ENCODE results near the gene TNIP3. TPM values are rescaled to one million over a fixed set of nuclear protein-coding genes. Genes with fewer than 3 reads are reported as not detected.
"Not testable (repeated sequence)": the region's sequence is repeated elsewhere in the genome, so short reads cannot be mapped to it uniquely, and the experiment has no call there.

TNIP3 gene
- total RNA-seq, 1 donor from 2014 or later, result 0.14 TPM

DNA sequence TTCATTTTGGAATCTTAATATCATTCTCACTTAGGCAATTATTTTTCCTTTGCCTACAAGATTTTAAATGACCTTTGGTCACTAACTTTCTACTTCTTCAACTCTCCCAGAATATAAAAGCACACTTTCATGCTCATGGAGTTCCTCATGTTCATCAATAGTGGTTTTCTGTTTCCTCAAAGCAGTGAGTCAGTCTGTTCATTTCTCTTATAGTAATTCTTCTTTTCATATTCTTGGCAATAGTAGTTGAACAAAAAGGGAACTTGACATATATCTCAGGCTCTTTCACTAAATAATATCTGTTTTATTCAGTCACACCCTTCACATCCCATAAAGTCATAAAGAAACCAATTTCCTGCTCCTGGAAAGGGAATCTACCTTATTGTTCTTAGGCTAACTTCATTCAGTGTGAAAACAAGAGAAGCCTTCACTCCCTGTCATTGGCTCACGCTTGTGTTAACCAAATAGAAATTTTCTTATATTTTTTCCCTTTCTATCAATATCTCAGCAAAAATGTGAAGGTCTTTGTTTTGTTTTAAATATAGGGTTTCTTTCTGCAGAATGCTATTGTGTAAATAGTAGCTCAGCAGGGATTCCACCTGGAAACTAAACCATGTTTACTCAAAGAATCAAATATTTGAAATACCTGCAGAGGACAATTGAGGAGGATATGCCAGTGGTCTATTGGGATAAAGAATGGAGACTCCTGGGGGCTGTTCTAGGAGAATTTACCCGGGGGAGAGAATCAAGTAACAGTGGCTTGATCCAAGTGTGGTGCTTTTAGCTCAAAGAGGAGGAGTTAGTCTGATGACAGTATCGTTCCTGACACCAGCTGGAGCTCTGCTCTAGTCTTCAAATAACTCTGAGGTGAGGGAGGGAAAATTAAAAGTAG is 13.4 kb upstream of the TNIP3 start:
- peaks cover 3% of the 10 kb centered on the region for H3K4me1 Mint-ChIP-seq (ENCODE audit: low read depth, unreplicated experiment)
- H3K27ac Mint-ChIP-seq (ENCODE audit: unreplicated experiment), result peak overlapping the region; percentile 10
- TF ChIP-seq, protein P1, sequence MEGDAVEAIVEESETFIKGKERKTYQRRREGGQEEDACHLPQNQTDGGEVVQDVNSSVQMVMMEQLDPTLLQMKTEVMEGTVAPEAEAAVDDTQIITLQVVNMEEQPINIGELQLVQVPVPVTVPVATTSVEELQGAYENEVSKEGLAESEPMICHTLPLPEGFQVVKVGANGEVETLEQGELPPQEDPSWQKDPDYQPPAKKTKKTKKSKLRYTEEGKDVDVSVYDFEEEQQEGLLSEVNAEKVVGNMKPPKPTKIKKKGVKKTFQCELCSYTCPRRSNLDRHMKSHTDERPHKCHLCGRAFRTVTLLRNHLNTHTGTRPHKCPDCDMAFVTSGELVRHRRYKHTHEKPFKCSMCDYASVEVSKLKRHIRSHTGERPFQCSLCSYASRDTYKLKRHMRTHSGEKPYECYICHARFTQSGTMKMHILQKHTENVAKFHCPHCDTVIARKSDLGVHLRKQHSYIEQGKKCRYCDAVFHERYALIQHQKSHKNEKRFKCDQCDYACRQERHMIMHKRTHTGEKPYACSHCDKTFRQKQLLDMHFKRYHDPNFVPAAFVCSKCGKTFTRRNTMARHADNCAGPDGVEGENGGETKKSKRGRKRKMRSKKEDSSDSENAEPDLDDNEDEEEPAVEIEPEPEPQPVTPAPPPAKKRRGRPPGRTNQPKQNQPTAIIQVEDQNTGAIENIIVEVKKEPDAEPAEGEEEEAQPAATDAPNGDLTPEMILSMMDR (IDR thresholded peaks at IDR 0.05; ENCODE audit: insufficient read depth, low read depth, low read length), result no peak

GRCh38 chr4:121176082-121176934 is 12.2 kb upstream of the TNIP3 start:
- Mint-ChIP-seq H3K4me1 (ENCODE audit: low read depth, unreplicated experiment) (no peaks in the 10 kb centered on the region), H3K27me3 (ENCODE audit: low read depth, unreplicated experiment) (peaks cover 2% of the 10 kb centered on the region), H3K9me3 (ENCODE audit: unreplicated experiment) (no peaks in the 10 kb centered on the region), H3K36me3 (ENCODE audit: low read depth, unreplicated experiment) (no peaks in the 10 kb centered on the region), H3K27ac (ENCODE audit: unreplicated experiment) (no peak overlapping the region), H3K4me3 (ENCODE audit: unreplicated experiment) (no peak overlapping the region)
- Histone ChIP-seq H3K79me2 (ENCODE audit: insufficient read depth, low read length) (no peaks in the 10 kb centered on the region), H3K27ac (ENCODE audit: low read depth, low read length) (no peak overlapping the region), H2AFZ (ENCODE audit: low read depth, low read length) (no peak overlapping the region), H3K4me2 (ENCODE audit: low read length) (no peak overlapping the region), H3K27me3 (ENCODE audit: insufficient read depth, low read length) (no peaks in the 10 kb centered on the region), H3K4me1 (ENCODE audit: insufficient read depth, low read length) (no peaks in the 10 kb centered on the region), H3K9ac (ENCODE audit: low read length) (no peak overlapping the region), H3K4me3 (ENCODE audit: insufficient read depth, low read depth, low read length) (no peak overlapping the region), H4K20me1 (ENCODE audit: insufficient read depth, low read length) (no peaks in the 10 kb centered on the region), H3K9me3 (ENCODE audit: insufficient read depth, low read depth, low read length) (no peaks in the 10 kb centered on the region), H3K36me3 (ENCODE audit: insufficient read depth, low read length) (no peaks in the 10 kb centered on the region)
- no peak for DNase-seq (ENCODE audit: low read depth)
- no peak for FAIRE-seq
- TF ChIP-seq, protein P1 (IDR thresholded peaks at IDR 0.05; ENCODE audit: insufficient read depth, low read depth, low read length), result no peak
- TF ChIP-seq EZH2 (IDR thresholded peaks at IDR 0.05; ENCODE audit: insufficient read depth, low read length), result no peak

More for the DNA sequence above, 13.4 kb upstream of the TNIP3 start:
- no peak overlapping the region for H3K27ac ChIP-seq (ENCODE audit: low read depth, low read length)
- no peak for DNase-seq (ENCODE audit: low read depth)
- peaks cover 2% of the 10 kb centered on the region for H3K27me3 Mint-ChIP-seq (ENCODE audit: low read depth, unreplicated experiment)
- no peak overlapping the region for H2AFZ ChIP-seq (ENCODE audit: low read depth, low read length)
- H3K9ac ChIP-seq (ENCODE audit: low read length), result no peak overlapping the region
- no peaks in the 10 kb centered on the region for H3K27me3 ChIP-seq (ENCODE audit: insufficient read depth, low read length)
- no peaks in the 10 kb centered on the region for H3K36me3 Mint-ChIP-seq (ENCODE audit: low read depth, unreplicated experiment)
- H3K4me3 Mint-ChIP-seq (ENCODE audit: unreplicated experiment), result no peak overlapping the region
- no peaks in the 10 kb centered on the region for H3K9me3 ChIP-seq (ENCODE audit: insufficient read depth, low read depth, low read length)
- H3K4me1 ChIP-seq (ENCODE audit: insufficient read depth, low read length), result no peaks in the 10 kb centered on the region
- H3K36me3 ChIP-seq (ENCODE audit: insufficient read depth, low read length), result no peaks in the 10 kb centered on the region
- H3K9me3 Mint-ChIP-seq (ENCODE audit: unreplicated experiment), result no peaks in the 10 kb centered on the region
- H3K79me2 ChIP-seq (ENCODE audit: insufficient read depth, low read length), result no peaks in the 10 kb centered on the region
- FAIRE-seq, result no peak
- H4K20me1 ChIP-seq (ENCODE audit: insufficient read depth, low read length), result no peaks in the 10 kb centered on the region
- no peak overlapping the region for H3K4me2 ChIP-seq (ENCODE audit: low read length)
- H3K4me3 ChIP-seq (ENCODE audit: insufficient read depth, low read depth, low read length), result no peak overlapping the region

DNA sequence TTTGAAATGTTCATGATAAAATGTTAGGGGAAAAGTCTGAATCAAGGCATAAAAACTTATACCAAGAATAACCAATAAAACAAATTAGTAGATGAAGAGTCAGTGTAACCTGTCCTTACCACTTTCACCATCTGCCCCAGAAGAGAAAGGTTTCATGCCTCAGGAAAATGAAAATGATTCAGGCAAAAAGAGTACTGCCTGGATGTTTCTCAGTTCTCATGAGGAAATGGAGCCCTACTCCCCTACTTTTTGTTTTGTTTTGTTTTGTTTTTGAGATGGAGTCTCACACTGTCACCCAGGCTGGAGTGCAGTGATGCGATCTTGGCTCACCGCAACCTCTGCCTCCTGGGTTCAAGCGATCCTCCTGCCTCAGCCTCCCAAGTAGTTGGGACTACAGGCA is 7.4 kb upstream of the TNIP3 start:
- FAIRE-seq; H2AFZ ChIP-seq (ENCODE audit: low read depth, low read length); H3K9me3 Mint-ChIP-seq (ENCODE audit: unreplicated experiment); H3K9ac ChIP-seq (ENCODE audit: low read length); DNase-seq (ENCODE audit: low read depth); H3K79me2 ChIP-seq (ENCODE audit: insufficient read depth, low read length); H3K4me2 ChIP-seq (ENCODE audit: low read length); H3K4me1 Mint-ChIP-seq (ENCODE audit: low read depth, unreplicated experiment); H3K36me3 Mint-ChIP-seq (ENCODE audit: low read depth, unreplicated experiment); H4K20me1 ChIP-seq (ENCODE audit: insufficient read depth, low read length); H3K27ac Mint-ChIP-seq (ENCODE audit: unreplicated experiment); H3K36me3 ChIP-seq (ENCODE audit: insufficient read depth, low read length); H3K9me3 ChIP-seq (ENCODE audit: insufficient read depth, low read depth, low read length); H3K4me1 ChIP-seq (ENCODE audit: insufficient read depth, low read length); H3K4me3 Mint-ChIP-seq (ENCODE audit: unreplicated experiment); H3K27me3 ChIP-seq (ENCODE audit: insufficient read depth, low read length); H3K27ac ChIP-seq (ENCODE audit: low read depth, low read length); H3K4me3 ChIP-seq (ENCODE audit: insufficient read depth, low read depth, low read length); H3K27me3 Mint-ChIP-seq (ENCODE audit: low read depth, unreplicated experiment): not testable (repeated sequence)
